Measurements from ENCODE around the gene TTC6.

Gene TTC6

GRCh38 chr14:37597914-37598746 is 2.7 kb downstream of the TTC6 start:
- no peak for DNase-seq (ENCODE audit: low read depth in 2 of 2)

GRCh38 chr14:37598747-37599506 is 3.5 kb downstream of the TTC6 start:
- no peak for DNase-seq (ENCODE audit: low read depth in 2 of 2)

GRCh38 chr14:37599507-37600368 is 4.3 kb downstream of the TTC6 start:
- DNase-seq (ENCODE audit: low read depth in 2 of 2): no peak

GRCh38 chr14:37600880-37601741 is 5.7 kb downstream of the TTC6 start:
- DNase-seq (ENCODE audit: low read depth in 2 of 2): no peak

GRCh38 chr14:37601865-37602264 is 6.4 kb downstream of the TTC6 start:
- no peak for DNase-seq (ENCODE audit: low read depth in 2 of 2)

- DNase-seq (ENCODE audit: low read depth in 2 of 2): no peak
Observed at GRCh38 chr14:37602605-37603453, 7.4 kb downstream of the TTC6 start.

GRCh38 chr14:37603688-37604251 is 8.3 kb downstream of the TTC6 start:
- no peak for DNase-seq (ENCODE audit: low read depth in 2 of 2)

- no peak for DNase-seq (ENCODE audit: low read depth in 2 of 2)
Observed at GRCh38 chr14:37606678-37607077, 11.2 kb downstream of the TTC6 start.

- DNase-seq (ENCODE audit: low read depth in 2 of 2): no peak
Observed at GRCh38 chr14:37608649-37609048, 13.2 kb downstream of the TTC6 start.

GRCh38 chr14:37610945-37611523 is 15.6 kb downstream of the TTC6 start:
- no peak for DNase-seq (ENCODE audit: low read depth in 2 of 2)

GRCh38 chr14:37615582-37616289 is 20.3 kb downstream of the TTC6 start:
- no peak for DNase-seq (ENCODE audit: low read depth in 2 of 2)

- no peak for DNase-seq (ENCODE audit: low read depth in 2 of 2)
Observed at GRCh38 chr14:37616853-37617252, 21.4 kb downstream of the TTC6 start.

- no peak for DNase-seq (ENCODE audit: low read depth in 2 of 2)
Observed at GRCh38 chr14:37617864-37618365, 22.5 kb downstream of the TTC6 start.

GRCh38 chr14:37618498-37619028 is 23.1 kb downstream of the TTC6 start:
- DNase-seq (ENCODE audit: low read depth in 2 of 2): no peak

- no peak for DNase-seq (ENCODE audit: low read depth in 2 of 2)
Observed at GRCh38 chr14:37620856-37621255, 25.4 kb downstream of the TTC6 start.

GRCh38 chr14:37622231-37622923 is 26.9 kb downstream of the TTC6 start:
- no peak for DNase-seq (ENCODE audit: low read depth in 2 of 2)

GRCh38 chr14:37623426-37623951 is 28.1 kb downstream of the TTC6 start:
- DNase-seq (ENCODE audit: low read depth in 2 of 2): no peak

- DNase-seq (ENCODE audit: low read depth in 2 of 2): no peak
Observed at GRCh38 chr14:37623971-37624370, 28.5 kb downstream of the TTC6 start.
